IMR-90 (cell line): ENCODE data around the gene FLCN. TPM values are rescaled to one million over a fixed set of nuclear protein-coding genes. Genes with fewer than 3 reads are reported as not detected.

Experiments used
- ATAC-seq: fragments of 200-7000 bp; cut with Tn5 transposase; 2 replicates; pipeline ENCODE4 v1.9.1; 2020; ENCODE audit warnings: low read depth, mild to moderate bottlenecking, moderate library complexity
- BruUV-seq: library from RNA; stranded (reverse); fragments of 400-500 nt; replicated peaks from 2 replicates; lab custom pipeline; 2021; lab: Mats Ljungman, UMichigan
- CTCF ChIA-PET: fragments of 300-600 bp; formaldehyde crosslinking; extraction: SDS; loops from one replicate; lab custom pipeline; 2021; ENCODE audit warnings: antibody characterized with exemption; lab: Yijun Ruan, JAX
- POLR2A ChIA-PET: fragments of 300-600 bp; sonication (Branson Sonifier 250); formaldehyde crosslinking; loops from one replicate; lab custom pipeline; 2022; ENCODE audit warnings: antibody characterized with exemption; ENCODE audit not compliant: unreplicated experiment; lab: Charles Lee
- DNase-seq: peaks from one replicate; pipeline ENCODE4 v3.0.0; 2013
- H2AFZ ChIP-seq: replicated peaks from 2 replicates; pipeline ENCODE3; 2013; ENCODE audit warnings: low read length, mild to moderate bottlenecking; ENCODE audit not compliant: poor library complexity
- H2AK5ac ChIP-seq: 2 replicates; pipeline ENCODE4 v1.6.1; 2013; ENCODE audit warnings: low read depth, low read length, inconsistent platforms
- H2AK9ac ChIP-seq: replicated peaks from 2 replicates; pipeline ENCODE3; 2013; ENCODE audit warnings: mild to moderate bottlenecking, low read depth, low read length, moderate library complexity; ENCODE audit not compliant: poor library complexity
- H2BK120ac ChIP-seq: 2 replicates; pipeline ENCODE4 v1.6.1; 2013; ENCODE audit warnings: low read depth, low read length, inconsistent platforms
- H2BK15ac ChIP-seq: 3 replicates; pipeline ENCODE4 v1.6.1; 2013; ENCODE audit warnings: low read depth, low read length, inconsistent platforms
- H2BK20ac ChIP-seq: 2 replicates; pipeline ENCODE4 v1.6.1; 2013; ENCODE audit warnings: low read depth, mild to moderate bottlenecking, inconsistent platforms, low read length, moderate library complexity
- H2BK5ac ChIP-seq: 2 replicates; pipeline ENCODE4 v1.6.1; 2013; ENCODE audit warnings: mild to moderate bottlenecking, low read depth, low read length, inconsistent platforms; ENCODE audit not compliant: poor library complexity, severe bottlenecking
- H3K14ac ChIP-seq: replicated peaks from 2 replicates; pipeline ENCODE4 v1.6.1; 2013; ENCODE audit warnings: low read depth, low read length, inconsistent platforms
- H3K18ac ChIP-seq: 2 replicates; pipeline ENCODE4 v1.6.1; 2013; ENCODE audit warnings: low read depth, low read length, control low read depth
- H3K23ac ChIP-seq: 2 replicates; pipeline ENCODE4 v1.6.1; 2013; ENCODE audit warnings: low read depth, low read length, inconsistent platforms
- H3K27ac ChIP-seq: 2 replicates; pipeline ENCODE4 v1.5.1; 2013; ENCODE audit warnings: mild to moderate bottlenecking, control low read depth, low read length; ENCODE audit not compliant: insufficient read depth
- H3K27me3 ChIP-seq: 2 replicates; pipeline ENCODE4 v1.6.1; 2013; ENCODE audit warnings: low read length; ENCODE audit not compliant: control insufficient read depth, insufficient read depth
- H3K36me3 ChIP-seq: 2 replicates; pipeline ENCODE4 v1.6.1; 2013; ENCODE audit warnings: low read length, mixed read lengths; ENCODE audit not compliant: control insufficient read depth, insufficient read depth
- H3K4ac ChIP-seq: 2 replicates; pipeline ENCODE4 v1.6.1; 2013; ENCODE audit warnings: low read depth, low read length, inconsistent platforms
- H3K4me1 ChIP-seq: 2 replicates; pipeline ENCODE4 v1.6.1; 2013; ENCODE audit warnings: low read length, mixed read lengths; ENCODE audit not compliant: control insufficient read depth, insufficient read depth
- H3K4me2 ChIP-seq: 2 replicates; pipeline ENCODE4 v1.6.1; 2013; ENCODE audit warnings: low read depth, mild to moderate bottlenecking, control low read depth, low read length, moderate library complexity
- H3K4me3 ChIP-seq: 2 replicates; pipeline ENCODE4 v1.5.1; 2013; ENCODE audit warnings: low read depth, mild to moderate bottlenecking, control low read depth, low read length, moderate library complexity; ENCODE audit not compliant: insufficient read depth
- H3K56ac ChIP-seq: 2 replicates; pipeline ENCODE4 v1.6.1; 2013; ENCODE audit warnings: low read length, inconsistent platforms; ENCODE audit not compliant: insufficient read depth; ENCODE audit errors: extremely low read depth
- H3K79me1 ChIP-seq, 2 experiments: 2 replicates each; pipeline ENCODE4 v1.6.1; 2013; ENCODE audit warnings: low read length in 2 of 2, inconsistent platforms in 1 of 2, low read depth in 1 of 2
- H3K9ac ChIP-seq: 2 replicates; pipeline ENCODE4 v1.6.1; 2013; ENCODE audit warnings: low read depth, low read length, control low read depth
- H3K9me1 ChIP-seq: 2 replicates; pipeline ENCODE4 v1.6.1; 2013; ENCODE audit warnings: low read length, inconsistent platforms; ENCODE audit not compliant: insufficient read depth
- H3K9me3 ChIP-seq: 2 replicates; pipeline ENCODE4 v1.6.1; 2013; ENCODE audit warnings: low read length; ENCODE audit not compliant: control insufficient read depth, insufficient read depth
- H4K20me1 ChIP-seq: 2 replicates; pipeline ENCODE4 v1.6.1; 2013; ENCODE audit warnings: low read length, inconsistent platforms; ENCODE audit not compliant: insufficient read depth
- H4K5ac ChIP-seq: 2 replicates; pipeline ENCODE4 v1.6.1; 2013; ENCODE audit warnings: mild to moderate bottlenecking, low read depth, low read length, control low read depth
- H4K8ac ChIP-seq, 2 experiments: 2 replicates each; pipeline ENCODE4 v1.6.1; 2013; ENCODE audit warnings: low read depth in 2 of 2, low read length in 2 of 2, control low read depth in 1 of 2, inconsistent platforms in 1 of 2
- H4K91ac ChIP-seq: 2 replicates; pipeline ENCODE4 v1.6.1; 2013; ENCODE audit warnings: low read depth, low read length, inconsistent platforms; ENCODE audit not compliant: insufficient read depth
- BHLHE40 ChIP-seq: fragments of 150-350 bp; IDR thresholded peaks from 2 replicates; pipeline ENCODE4 v1.6.1; 2016; ENCODE audit warnings: mild to moderate bottlenecking, low read depth, low read length
- CHD1 ChIP-seq: IDR thresholded peaks from 2 replicates; pipeline ENCODE4 v1.6.1; 2012; ENCODE audit warnings: low read depth, low read length, improper control_type of control experiment
- CTCF ChIP-seq: conservative IDR thresholded peaks from 2 replicates; pipeline ENCODE4 v1.5.1; 2012; ENCODE audit warnings: mild to moderate bottlenecking, low read depth, low read length, improper control_type of control experiment
- ELK1 ChIP-seq: fragments of 150-350 bp; IDR thresholded peaks from 2 replicates; pipeline ENCODE4 v1.6.1; 2016; ENCODE audit warnings: low read depth, mild to moderate bottlenecking, low read length, moderate library complexity, borderline replicate concordance
- MAFK ChIP-seq: IDR thresholded peaks from 2 replicates; pipeline ENCODE4 v1.6.1; 2012; ENCODE audit warnings: low read depth, low read length, improper control_type of control experiment
- MAZ ChIP-seq: IDR thresholded peaks from 2 replicates; pipeline ENCODE4 v1.6.1; 2012; ENCODE audit warnings: low read depth, mild to moderate bottlenecking, low read length, improper control_type of control experiment, moderate library complexity, borderline replicate concordance
- MXI1 ChIP-seq: IDR thresholded peaks from 2 replicates; pipeline ENCODE4 v1.6.1; 2012; ENCODE audit warnings: low read depth, mild to moderate bottlenecking, low read length, moderate library complexity, borderline replicate concordance
- POLR2A ChIP-seq: IDR thresholded peaks from 2 replicates; pipeline ENCODE4 v1.6.1; 2012; ENCODE audit warnings: mild to moderate bottlenecking, low read depth, low read length
- RAD21 ChIP-seq: IDR thresholded peaks from 2 replicates; pipeline ENCODE4 v1.6.1; 2012; ENCODE audit warnings: low read length, improper control_type of control experiment
- SMC3 ChIP-seq: fragments of 150-350 bp; IDR thresholded peaks from 2 replicates; pipeline ENCODE4 v1.6.1; 2016; ENCODE audit warnings: low read depth, mild to moderate bottlenecking, antibody characterized with exemption, low read length, moderate library complexity
- USF2 ChIP-seq: fragments of 150-350 bp; IDR thresholded peaks from 2 replicates; pipeline ENCODE4 v1.6.1; 2017; ENCODE audit warnings: mild to moderate bottlenecking, antibody characterized with exemption, low read length, low read depth
- WGBS, 2 experiments: methylation state at CpG; one replicate each; pipeline versions ENCODE4 v1.1.5 to v1.1.7; 2013; ENCODE audit warnings: missing lambda C conversion rate in 2 of 2; ENCODE audit not compliant: insufficient read length in 1 of 2; ENCODE audit errors: extremely low coverage in 2 of 2; 5-methylcytosine and 5-hydroxymethylcytosine counted together
- dilution Hi-C: fragments of 300-500 bp; cut with HindIII; formaldehyde crosslinking; loops from one replicate; pipeline ENCODE4 v1.14.3; 2018; ENCODE audit warnings: low sequenced_read_pairs; ENCODE audit not compliant: unreplicated experiment
- in situ Hi-C: fragments of 300-500 bp; cut with MboI; formaldehyde crosslinking; loops from 3 replicates; pipeline ENCODE4 v1.14.3; 2019; ENCODE audit warnings: low sequenced_read_pairs, inconsistent platforms, mixed read lengths
- intact Hi-C: fragments of 100-400 bp; cut with micrococcal nuclease; formaldehyde crosslinking; loops from 2 replicates; pipeline ENCODE4 v1.10.0; 2022
- polyA plus RNA-seq, 3 experiments: library from polyadenylated mRNA; depleted of rRNA; stranded (reverse); fragments of >200 nt; gene quantifications; 2 replicates each; pipeline ENCODE4 v1.2.3, GENCODE V29; 2012; ENCODE audit warnings: low replicate concordance in 1 of 3
- total RNA-seq: library from RNA; depleted of rRNA; stranded (reverse); fragments of >200 nt; gene quantifications from 2 replicates; pipeline ENCODE4 v1.2.3, GENCODE V29; 2012

Gene FLCN
- total and polyA plus RNA-seq, 2 of the 4 experiments (the other 2 are of a cell fraction): 16.8 to 24.8 TPM

GRCh38 chr17:17186051-17186450 lies 50.9 kb downstream of the FLCN start:
- no peaks in the 10 kb centered on the region for H3K9me3 ChIP-seq
- DNase-seq (peak; percentile 12), ATAC-seq (no peak)
- no peak overlapping the region for H2BK15ac ChIP-seq
- in situ Hi-C loops: no loop called here
- no peak overlapping the region for H3K27ac ChIP-seq
- no peak overlapping the region for H4K91ac ChIP-seq
- TF ChIP-seq POLR2A: no peak
- TF ChIP-seq MAZ: no peak
- TF ChIP-seq MAFK: no peak
- TF ChIP-seq RAD21: no peak
- TF ChIP-seq BHLHE40: no peak
- no peak for TF ChIP-seq USF2
- no peak for TF ChIP-seq CHD1
- no peak for TF ChIP-seq MXI1
- no peak for TF ChIP-seq SMC3
- no peak for TF ChIP-seq CTCF
- no peak for TF ChIP-seq ELK1
- ChIA-PET POLR2A (no interaction called here), CTCF (no interaction called here)
- dilution Hi-C loops: no loop called here
- intact Hi-C loops: no loop called here
- no peak overlapping the region for H3K56ac ChIP-seq
- no TSS peak for BruUV-seq
- H2AK9ac ChIP-seq: no peak overlapping the region
- no peak overlapping the region for H3K4me3 ChIP-seq
- no peak overlapping the region for H2AK5ac ChIP-seq
- H3K36me3 ChIP-seq: peaks cover 41% of the 10 kb centered on the region
- H3K9ac ChIP-seq: no peak overlapping the region
- no peak overlapping the region for H4K5ac ChIP-seq
- H3K27me3 ChIP-seq: no peaks in the 10 kb centered on the region
- H3K4me1 ChIP-seq: peaks cover 13% of the 10 kb centered on the region
- H2BK20ac ChIP-seq: no peak overlapping the region
- H2AFZ ChIP-seq: no peak overlapping the region
- no peak overlapping the region for H2BK5ac ChIP-seq
- H3K4ac ChIP-seq: no peak overlapping the region
- no peak overlapping the region for H4K8ac ChIP-seq
- no CpG with 5 or more reads among the region's 3 CpGs for WGBS, 2 experiments
- no peak overlapping the region for H3K23ac ChIP-seq
- no peak overlapping the region for H3K14ac ChIP-seq
- H3K79me1 ChIP-seq: peaks cover 0 to 24% of the 10 kb centered on the region in 2 experiments; a peak in 3 of 4 replicates
- H3K18ac ChIP-seq: no peak overlapping the region
- H2BK120ac ChIP-seq: no peak overlapping the region
- H4K20me1 ChIP-seq: no peaks in the 10 kb centered on the region
- no peak overlapping the region for H3K4me2 ChIP-seq
- peaks cover 12% of the 10 kb centered on the region for H3K9me1 ChIP-seq
